Measurements from ENCODE around the gene AIF1L.
"Not testable (repeated sequence)": the region's sequence is repeated elsewhere in the genome, so short reads cannot be mapped to it uniquely, and the experiment has no call there.

The AIF1L gene

DNA sequence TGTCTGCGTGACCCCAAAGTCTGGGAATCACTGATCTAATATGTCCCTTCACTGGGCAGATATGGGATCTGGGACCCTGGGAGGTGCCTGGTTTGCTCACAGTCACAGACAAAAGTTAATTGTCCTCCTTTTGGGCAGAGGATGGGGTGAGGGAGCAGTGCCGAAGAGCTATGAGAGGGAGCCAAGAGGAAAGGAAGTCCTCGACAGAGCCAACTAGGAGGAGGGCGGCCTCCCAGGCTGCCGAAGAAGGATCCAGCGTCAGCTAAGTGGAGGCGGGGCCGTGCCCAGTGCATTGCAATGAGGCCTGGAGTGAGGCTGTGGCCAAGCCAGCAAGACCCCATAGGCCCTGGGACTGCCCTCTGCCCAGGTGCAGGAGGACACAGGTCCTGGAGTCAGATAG lies 11.4 kb downstream of the AIF1L start:
- no peak overlapping the region for H3K4me3 ChIP-seq (ENCODE audit: low read depth, low read length)
- DNase-seq (ENCODE audit: low read depth): no peak
- TF ChIP-seq CTCF (IDR thresholded peaks at IDR 0.05; ENCODE audit: low read depth, low read length, missing control alignments): no peak

- TF ChIP-seq CTCF (IDR thresholded peaks at IDR 0.05; ENCODE audit: low read depth, low read length, missing control alignments): no peak
- DNase-seq (ENCODE audit: low read depth): no peak
- H3K4me3 ChIP-seq (ENCODE audit: low read depth, low read length): no peak overlapping the region
Observed at GRCh38 chr9:131111186-131111853, 15.0 kb downstream of the AIF1L start.

DNA sequence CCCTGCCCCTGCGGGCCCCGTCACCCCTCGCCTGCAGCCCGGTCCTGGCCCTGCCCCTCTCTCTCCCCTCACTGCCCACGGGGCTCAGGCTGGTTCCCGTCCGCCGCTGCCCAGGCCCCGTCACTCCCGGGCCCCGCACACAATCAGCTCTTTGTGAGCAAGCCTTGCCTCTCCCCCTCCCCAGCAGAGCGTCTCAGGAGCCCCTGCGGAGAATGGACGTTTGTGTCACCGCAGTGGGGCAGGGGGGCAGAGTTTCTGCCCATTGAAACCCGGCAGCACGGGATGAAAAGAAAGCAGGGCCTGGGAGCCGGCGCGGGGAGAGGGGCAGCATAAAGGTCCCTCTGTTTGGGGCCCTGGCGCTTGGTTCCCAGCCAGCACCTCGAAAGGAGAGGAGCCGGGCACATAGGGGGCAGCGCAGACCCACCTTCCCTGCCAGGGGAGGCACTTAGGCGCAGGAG lies 15.6 kb downstream of the AIF1L start:
- H3K4me3 ChIP-seq (ENCODE audit: low read depth, low read length): no peak overlapping the region
- DNase-seq (ENCODE audit: low read depth): no peak
- TF ChIP-seq CTCF (IDR thresholded peaks at IDR 0.05; ENCODE audit: low read depth, low read length, missing control alignments): no peak

GRCh38 chr9:131112374-131113154 lies 16.2 kb downstream of the AIF1L start:
- H3K4me3 ChIP-seq (ENCODE audit: low read depth, low read length): no peak overlapping the region
- no peak for DNase-seq (ENCODE audit: low read depth)
- TF ChIP-seq CTCF (IDR thresholded peaks at IDR 0.05; ENCODE audit: low read depth, low read length, missing control alignments): no peak

DNA sequence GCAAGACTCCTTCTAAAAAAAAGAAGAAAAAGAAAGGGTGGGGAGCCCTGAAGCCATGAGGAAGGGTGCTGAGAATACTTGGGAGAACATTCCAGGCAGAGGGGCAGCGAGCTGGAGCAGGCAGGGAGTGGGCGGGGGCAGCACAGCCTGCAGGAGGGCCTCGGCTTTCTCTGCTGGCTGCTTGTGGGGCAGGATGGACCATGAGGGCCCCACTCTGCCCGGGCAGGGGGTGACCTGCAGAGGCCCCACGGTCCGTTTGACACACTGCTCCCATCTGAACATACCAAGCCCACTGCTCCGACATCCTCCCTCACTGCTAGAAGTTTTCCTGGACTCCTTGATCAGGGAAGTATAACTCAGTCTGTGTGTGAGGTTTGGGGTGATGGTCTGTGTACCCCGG lies 17.3 kb downstream of the AIF1L start:
- DNase-seq (ENCODE audit: low read depth): no peak
- H3K4me3 ChIP-seq (ENCODE audit: low read depth, low read length): no peak overlapping the region
- TF ChIP-seq CTCF (IDR thresholded peaks at IDR 0.05; ENCODE audit: low read depth, low read length, missing control alignments): no peak

- no peak for DNase-seq (ENCODE audit: low read depth)
- H3K4me3 ChIP-seq (ENCODE audit: low read depth, low read length): no peak overlapping the region
- TF ChIP-seq CTCF (IDR thresholded peaks at IDR 0.05; ENCODE audit: low read depth, low read length, missing control alignments): no peak
Observed at GRCh38 chr9:131114084-131114535, 17.8 kb downstream of the AIF1L start.

DNA sequence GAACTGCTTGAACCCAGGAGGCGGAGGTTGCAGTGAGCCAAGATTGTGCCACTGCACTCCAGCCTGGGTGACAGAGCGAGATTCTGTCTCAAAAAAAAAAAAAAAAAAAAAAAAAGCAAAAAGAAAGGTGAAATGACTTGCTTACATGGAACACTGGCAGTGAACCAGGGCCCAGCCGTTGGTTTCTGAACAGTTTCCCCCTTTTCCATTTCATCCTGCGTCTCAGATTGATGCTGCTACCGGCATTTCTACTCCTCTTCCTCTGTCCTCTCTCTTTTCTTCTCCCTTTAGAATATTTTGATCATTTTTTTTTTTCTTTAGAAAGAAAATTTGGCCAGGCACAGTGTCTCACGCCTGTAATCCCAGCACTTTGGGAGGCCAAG lies 19.0 kb downstream of the AIF1L start:
- not testable (repeated sequence) for H3K4me3 ChIP-seq (ENCODE audit: low read depth, low read length); DNase-seq (ENCODE audit: low read depth)

Measured in GM12864 (cell line).